ENCODE results near the gene PLEKHG2.

- TF ChIP-seq POLR2A (IDR thresholded peaks at IDR 0.05) (no peak), CTCF (IDR thresholded peaks at IDR 0.05) (no peak)
Measured at GRCh38 chr19:39473443-39473960, 61.0 kb downstream of the PLEKHG2 start.
